Keratinocyte (primary cell): Measurements from ENCODE around the gene NTNG1.

Experiments used
- EZH2 ChIP-seq: IDR thresholded peaks from one replicate; pipeline ENCODE4 v1.6.1; 2012; ENCODE audit warnings: inconsistent platforms, mild to moderate bottlenecking, low read length, moderate library complexity
- TF ChIP-seq, protein P1 (sequence below), 3 experiments: IDR thresholded peaks in 1 of 3; conservative IDR thresholded peaks in 1 of 3; optimal IDR thresholded peaks in 1 of 3; 2 replicates in 2 of 3; 3 replicates in 1 of 3; pipeline versions ENCODE3 to v1.5.1; 2011; ENCODE audit warnings: low read length in 3 of 3, mild to moderate bottlenecking in 3 of 3, moderate library complexity in 2 of 3, control low read depth in 1 of 3, inconsistent platforms in 1 of 3; ENCODE audit not compliant: insufficient read depth in 2 of 3; ENCODE audit errors: extremely low read depth in 1 of 3

DNA sequence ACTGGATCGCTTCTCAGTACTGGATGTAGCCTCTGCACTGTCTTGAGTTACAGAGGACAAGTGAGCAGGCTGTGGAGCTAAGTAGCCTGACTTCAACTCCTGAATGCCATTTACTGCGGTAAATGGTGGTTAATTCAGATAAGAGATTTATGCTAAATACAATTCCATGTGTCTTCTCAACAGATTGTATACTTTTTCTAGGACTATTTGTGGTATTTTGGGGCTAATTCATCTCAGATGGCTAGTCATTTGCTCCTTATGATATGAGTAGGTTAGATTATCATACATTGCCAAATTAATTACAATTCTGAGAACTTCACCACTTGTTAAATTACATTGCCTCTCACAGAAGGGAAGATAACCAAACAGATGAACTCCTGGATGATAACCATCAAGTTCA is 90.5 kb downstream of the NTNG1 start:
- TF ChIP-seq, protein P1, sequence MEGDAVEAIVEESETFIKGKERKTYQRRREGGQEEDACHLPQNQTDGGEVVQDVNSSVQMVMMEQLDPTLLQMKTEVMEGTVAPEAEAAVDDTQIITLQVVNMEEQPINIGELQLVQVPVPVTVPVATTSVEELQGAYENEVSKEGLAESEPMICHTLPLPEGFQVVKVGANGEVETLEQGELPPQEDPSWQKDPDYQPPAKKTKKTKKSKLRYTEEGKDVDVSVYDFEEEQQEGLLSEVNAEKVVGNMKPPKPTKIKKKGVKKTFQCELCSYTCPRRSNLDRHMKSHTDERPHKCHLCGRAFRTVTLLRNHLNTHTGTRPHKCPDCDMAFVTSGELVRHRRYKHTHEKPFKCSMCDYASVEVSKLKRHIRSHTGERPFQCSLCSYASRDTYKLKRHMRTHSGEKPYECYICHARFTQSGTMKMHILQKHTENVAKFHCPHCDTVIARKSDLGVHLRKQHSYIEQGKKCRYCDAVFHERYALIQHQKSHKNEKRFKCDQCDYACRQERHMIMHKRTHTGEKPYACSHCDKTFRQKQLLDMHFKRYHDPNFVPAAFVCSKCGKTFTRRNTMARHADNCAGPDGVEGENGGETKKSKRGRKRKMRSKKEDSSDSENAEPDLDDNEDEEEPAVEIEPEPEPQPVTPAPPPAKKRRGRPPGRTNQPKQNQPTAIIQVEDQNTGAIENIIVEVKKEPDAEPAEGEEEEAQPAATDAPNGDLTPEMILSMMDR (optimal IDR thresholded peaks at IDR 0.05 in 1 of 3, IDR thresholded peaks at IDR 0.05 in 1 of 3, conservative IDR thresholded peaks at IDR 0.05 in 1 of 3; ENCODE audit: extremely low read depth in 1 of 3, insufficient read depth in 2 of 3, low read length in 3 of 3): no peak
- TF ChIP-seq EZH2: no peak
